CD4-positive, alpha-beta T cell (primary cell): ENCODE data around the gene AXIN2. TPM values are rescaled to one million over a fixed set of nuclear protein-coding genes. Genes with fewer than 3 reads are reported as not detected.

Experiments
- ATAC-seq: fragments of 200-7000 bp; cut with Tn5 transposase; one replicate; pipeline ENCODE4 v1.10.0; 2022; ENCODE audit warnings: mild to moderate bottlenecking; ENCODE audit not compliant: poor library complexity
- CTCF ChIA-PET: fragments of 350-600 bp; sonication (Branson Sonifier 250); formaldehyde crosslinking; loops from one replicate; lab custom pipeline; 2021; ENCODE audit warnings: antibody characterized with exemption, inconsistent platforms; lab: Charles Lee
- POLR2A ChIA-PET: fragments of 350-600 bp; sonication (Branson Sonifier 250); formaldehyde crosslinking; loops from one replicate; lab custom pipeline; 2021; ENCODE audit warnings: antibody characterized with exemption, inconsistent platforms; lab: Charles Lee
- DNase-seq, 14 experiments: peaks; one replicate each; pipeline ENCODE4 v3.0.0-alpha.2; 2013 to 2020; ENCODE audit warnings: mixed read lengths in 2 of 14
- H3K27ac ChIP-seq, 2 donors: one replicate each; pipeline versions ENCODE4 v1.5.1 to v1.7.0; 2013; ENCODE audit warnings: low read length in 2 of 2, low read depth in 1 of 2, mild to moderate bottlenecking in 1 of 2
- H3K27me3 ChIP-seq, 2 experiments: 1 replicate in 1 of 2; 2 replicates in 1 of 2; pipeline versions ENCODE4 v1.6.1 to v1.7.0; 2013; ENCODE audit warnings: low read length in 2 of 2, control low read depth in 1 of 2, mild to moderate bottlenecking in 1 of 2, moderate library complexity in 1 of 2; ENCODE audit not compliant: insufficient read depth in 2 of 2, control insufficient read depth in 1 of 2
- H3K36me3 ChIP-seq: one replicate; pipeline ENCODE4 v1.6.1; 2013; ENCODE audit warnings: low read length, control low read depth; ENCODE audit not compliant: insufficient read depth
- H3K4me1 ChIP-seq: one replicate; pipeline ENCODE4 v1.6.1; 2013; ENCODE audit warnings: low read length, control low read depth; ENCODE audit not compliant: insufficient read depth
- H3K4me3 ChIP-seq: one replicate; pipeline ENCODE4 v1.5.1; 2013; ENCODE audit warnings: mild to moderate bottlenecking, low read length, moderate library complexity
- H3K9me3 ChIP-seq, 2 experiments: 1 replicate in 1 of 2; 2 replicates in 1 of 2; pipeline versions ENCODE4 v1.6.1 to v1.7.0; 2013; ENCODE audit warnings: low read length in 2 of 2, mild to moderate bottlenecking in 2 of 2, control low read depth in 1 of 2, moderate library complexity in 1 of 2; ENCODE audit not compliant: control insufficient read depth in 1 of 2, insufficient read depth in 1 of 2
- H3K27ac Mint-ChIP-seq: one replicate; pipeline ENCODE4 v1.8.0; 2020; ENCODE audit warnings: mixed read lengths
- H3K27me3 Mint-ChIP-seq: one replicate; pipeline ENCODE4 v1.8.0; 2021; ENCODE audit warnings: mixed read lengths
- H3K36me3 Mint-ChIP-seq: one replicate; pipeline ENCODE4 v1.8.0; 2021; ENCODE audit warnings: low read depth, mixed read lengths
- H3K4me1 Mint-ChIP-seq: one replicate; pipeline ENCODE4 v1.8.0; 2021; ENCODE audit warnings: low read depth, mixed read lengths
- H3K4me3 Mint-ChIP-seq: one replicate; pipeline ENCODE4 v1.8.0; 2020; ENCODE audit warnings: mild to moderate bottlenecking, mixed read lengths
- H3K9me3 Mint-ChIP-seq: one replicate; pipeline ENCODE4 v1.8.0; 2020; ENCODE audit warnings: mixed read lengths
- CTCF ChIP-seq: fragments of 200-600 bp; IDR thresholded peaks from one replicate; pipeline ENCODE4 v1.8.0; 2022; ENCODE audit warnings: antibody characterized with exemption, mild to moderate bottlenecking
- intact Hi-C, 2 experiments: fragments of 100-400 bp; cut with DNase I in 1 of 2; cut with micrococcal nuclease in 1 of 2; formaldehyde crosslinking; loops; one replicate each; pipeline versions ENCODE4 v1.15.1 to v1.9.0; 2023 to 2025; cut with DNase I, micrococcal nuclease
- total RNA-seq, 174 experiments: library from RNA in 2 of 174; stranded (reverse) in 2 of 174; gene quantifications; one replicate each; pipeline ENCODE4 v1.2.3 and lab custom pipeline; 2021 to 2026

The AXIN2 gene
- total RNA-seq, 2 experiments from 2014 or later: 47.9 to 49.8 TPM

- H3K9me3 Mint-ChIP-seq: no peaks in the 10 kb centered on the region
- ChIA-PET CTCF (no interaction called here), POLR2A (no interaction called here)
- no peak overlapping the region for H3K4me3 Mint-ChIP-seq
- H3K36me3 Mint-ChIP-seq: peaks cover 89% of the 10 kb centered on the region
- H3K4me1 Mint-ChIP-seq: peaks cover 75% of the 10 kb centered on the region
- ATAC-seq (no peak), DNase-seq (no peak)
- Histone ChIP-seq H3K27ac (no peak overlapping the region), H3K4me3 (no peak overlapping the region), H3K27me3 (no peaks in the 10 kb centered on the region), H3K9me3 (no peaks in the 10 kb centered on the region), H3K4me1 (peaks cover 52% of the 10 kb centered on the region), H3K36me3 (peaks cover 75% of the 10 kb centered on the region)
- H3K27me3 Mint-ChIP-seq: no peaks in the 10 kb centered on the region
- peak overlapping the region; percentile 84 for H3K27ac Mint-ChIP-seq
- intact Hi-C loops: no loop called here
- TF ChIP-seq CTCF: no peak
Measured at GRCh38 chr17:65548269-65548969, 13.0 kb downstream of the AXIN2 start.

GRCh38 chr17:65547253-65547670, 14.2 kb downstream of the AXIN2 start:
- H3K4me3 ChIP-seq: no peak overlapping the region
- ATAC-seq (peak; percentile 93), DNase-seq (peak in 3 of 14 experiments; percentile 28 to 43 (median 42))
- H3K9me3 Mint-ChIP-seq: no peaks in the 10 kb centered on the region
- H3K36me3 ChIP-seq: peaks cover 76% of the 10 kb centered on the region
- H3K27ac ChIP-seq: no peak overlapping the region
- intact Hi-C loops: no loop called here
- peaks cover 95% of the 10 kb centered on the region for H3K36me3 Mint-ChIP-seq
- no peaks in the 10 kb centered on the region for H3K27me3 Mint-ChIP-seq
- peak overlapping the region; percentile 71 for H3K4me3 Mint-ChIP-seq
- no peak for TF ChIP-seq CTCF
- no peaks in the 10 kb centered on the region for H3K27me3 ChIP-seq
- H3K4me1 Mint-ChIP-seq: peaks cover 84% of the 10 kb centered on the region
- peaks cover 49% of the 10 kb centered on the region for H3K4me1 ChIP-seq
- no peaks in the 10 kb centered on the region for H3K9me3 ChIP-seq
- ChIA-PET CTCF (no interaction called here), POLR2A (no interaction called here)
- peak overlapping the region; percentile 84 for H3K27ac Mint-ChIP-seq

GRCh38 chr17:65546579-65546978, 14.9 kb downstream of the AXIN2 start:
- Mint-ChIP-seq H3K9me3 (no peaks in the 10 kb centered on the region), H3K4me3 (no peak overlapping the region), H3K4me1 (peaks cover 82% of the 10 kb centered on the region), H3K27ac (peak overlapping the region; percentile 84), H3K36me3 (peaks cover 96% of the 10 kb centered on the region), H3K27me3 (no peaks in the 10 kb centered on the region)
- DNase-seq (no peak), ATAC-seq (no peak)
- ChIA-PET CTCF (no interaction called here), POLR2A (interaction anchor here (0.9 kb wide), 1 partner anchor 8 kb away, joined by 3 read pairs; no protein-coding TSS in a partner anchor)
- Histone ChIP-seq H3K27me3 (no peaks in the 10 kb centered on the region), H3K4me1 (peaks cover 43% of the 10 kb centered on the region), H3K27ac (no peak overlapping the region), H3K36me3 (peaks cover 72% of the 10 kb centered on the region), H3K9me3 (no peaks in the 10 kb centered on the region), H3K4me3 (no peak overlapping the region)
- intact Hi-C loops: no loop called here
- no peak for TF ChIP-seq CTCF
